PFSK-1 (cell line): Measurements from ENCODE around the gene GFRA1.

Source experiments
- FOXP2 ChIP-seq: optimal IDR thresholded peaks from 2 replicates; pipeline ENCODE3; 2011; ENCODE audit warnings: borderline replicate concordance, control low read depth, inconsistent platforms; ENCODE audit not compliant: insufficient read depth; ENCODE audit errors: extremely low read length, extremely low read depth
- POLR2AphosphoS5 ChIP-seq: IDR thresholded peaks from 2 replicates; pipeline ENCODE4 v1.6.1; 2012; ENCODE audit warnings: low read depth, mild to moderate bottlenecking, control low read depth, low read length, moderate library complexity
- SIN3A ChIP-seq: IDR thresholded peaks from 2 replicates; pipeline ENCODE4 v1.6.1; 2012; ENCODE audit warnings: mild to moderate bottlenecking, low read length, moderate library complexity, borderline replicate concordance; ENCODE audit not compliant: insufficient read depth
- TAF1 ChIP-seq: IDR thresholded peaks from 2 replicates; pipeline ENCODE4 v1.6.1; 2012; ENCODE audit warnings: low read length, control low read depth, borderline replicate concordance; ENCODE audit not compliant: insufficient read depth
- TF ChIP-seq, protein P1 (sequence below), 2 experiments: IDR thresholded peaks; 2 replicates each; pipeline versions ENCODE4 v1.6.1 to v1.8.0; 2011 to 2012; ENCODE audit warnings: low read depth in 2 of 2, low read length in 2 of 2, control low read depth in 1 of 2, inconsistent platforms in 1 of 2, mild to moderate bottlenecking in 1 of 2, moderate library complexity in 1 of 2; ENCODE audit not compliant: insufficient read depth in 1 of 2

DNA sequence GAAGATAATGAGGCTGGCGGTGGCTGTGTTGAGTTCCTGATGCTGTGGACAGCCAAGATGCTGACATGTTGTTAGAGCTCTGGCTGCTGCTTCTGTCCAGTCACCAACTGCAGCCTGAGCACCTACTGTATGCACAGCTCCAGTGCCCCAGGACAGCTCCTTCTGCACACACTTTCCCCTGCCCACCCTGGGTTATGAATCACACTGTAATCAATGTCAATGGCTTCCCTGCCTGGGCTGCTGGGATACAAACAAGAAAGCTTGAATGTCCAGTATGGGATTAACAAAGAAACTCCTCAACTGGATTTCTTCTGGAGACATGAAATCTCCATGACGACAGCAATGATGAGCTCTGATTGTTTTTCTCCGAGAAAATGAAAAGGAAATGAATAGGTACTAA, 172.0 kb downstream of the GFRA1 start:
- no peak for TF ChIP-seq TAF1
- TF ChIP-seq, protein P1, sequence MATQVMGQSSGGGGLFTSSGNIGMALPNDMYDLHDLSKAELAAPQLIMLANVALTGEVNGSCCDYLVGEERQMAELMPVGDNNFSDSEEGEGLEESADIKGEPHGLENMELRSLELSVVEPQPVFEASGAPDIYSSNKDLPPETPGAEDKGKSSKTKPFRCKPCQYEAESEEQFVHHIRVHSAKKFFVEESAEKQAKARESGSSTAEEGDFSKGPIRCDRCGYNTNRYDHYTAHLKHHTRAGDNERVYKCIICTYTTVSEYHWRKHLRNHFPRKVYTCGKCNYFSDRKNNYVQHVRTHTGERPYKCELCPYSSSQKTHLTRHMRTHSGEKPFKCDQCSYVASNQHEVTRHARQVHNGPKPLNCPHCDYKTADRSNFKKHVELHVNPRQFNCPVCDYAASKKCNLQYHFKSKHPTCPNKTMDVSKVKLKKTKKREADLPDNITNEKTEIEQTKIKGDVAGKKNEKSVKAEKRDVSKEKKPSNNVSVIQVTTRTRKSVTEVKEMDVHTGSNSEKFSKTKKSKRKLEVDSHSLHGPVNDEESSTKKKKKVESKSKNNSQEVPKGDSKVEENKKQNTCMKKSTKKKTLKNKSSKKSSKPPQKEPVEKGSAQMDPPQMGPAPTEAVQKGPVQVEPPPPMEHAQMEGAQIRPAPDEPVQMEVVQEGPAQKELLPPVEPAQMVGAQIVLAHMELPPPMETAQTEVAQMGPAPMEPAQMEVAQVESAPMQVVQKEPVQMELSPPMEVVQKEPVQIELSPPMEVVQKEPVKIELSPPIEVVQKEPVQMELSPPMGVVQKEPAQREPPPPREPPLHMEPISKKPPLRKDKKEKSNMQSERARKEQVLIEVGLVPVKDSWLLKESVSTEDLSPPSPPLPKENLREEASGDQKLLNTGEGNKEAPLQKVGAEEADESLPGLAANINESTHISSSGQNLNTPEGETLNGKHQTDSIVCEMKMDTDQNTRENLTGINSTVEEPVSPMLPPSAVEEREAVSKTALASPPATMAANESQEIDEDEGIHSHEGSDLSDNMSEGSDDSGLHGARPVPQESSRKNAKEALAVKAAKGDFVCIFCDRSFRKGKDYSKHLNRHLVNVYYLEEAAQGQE (IDR thresholded peaks at IDR 0.05; ENCODE audit: insufficient read depth in 1 of 2, low read depth in 2 of 2, low read length in 2 of 2): no peak
- TF ChIP-seq POLR2AphosphoS5: no peak
- no peak for TF ChIP-seq SIN3A
- TF ChIP-seq FOXP2: no peak
